ENCODE results near the gene ZNF497.
A peak's percentile ranks its signal among the peaks of the same experiment; 100 is the strongest.

DNA sequence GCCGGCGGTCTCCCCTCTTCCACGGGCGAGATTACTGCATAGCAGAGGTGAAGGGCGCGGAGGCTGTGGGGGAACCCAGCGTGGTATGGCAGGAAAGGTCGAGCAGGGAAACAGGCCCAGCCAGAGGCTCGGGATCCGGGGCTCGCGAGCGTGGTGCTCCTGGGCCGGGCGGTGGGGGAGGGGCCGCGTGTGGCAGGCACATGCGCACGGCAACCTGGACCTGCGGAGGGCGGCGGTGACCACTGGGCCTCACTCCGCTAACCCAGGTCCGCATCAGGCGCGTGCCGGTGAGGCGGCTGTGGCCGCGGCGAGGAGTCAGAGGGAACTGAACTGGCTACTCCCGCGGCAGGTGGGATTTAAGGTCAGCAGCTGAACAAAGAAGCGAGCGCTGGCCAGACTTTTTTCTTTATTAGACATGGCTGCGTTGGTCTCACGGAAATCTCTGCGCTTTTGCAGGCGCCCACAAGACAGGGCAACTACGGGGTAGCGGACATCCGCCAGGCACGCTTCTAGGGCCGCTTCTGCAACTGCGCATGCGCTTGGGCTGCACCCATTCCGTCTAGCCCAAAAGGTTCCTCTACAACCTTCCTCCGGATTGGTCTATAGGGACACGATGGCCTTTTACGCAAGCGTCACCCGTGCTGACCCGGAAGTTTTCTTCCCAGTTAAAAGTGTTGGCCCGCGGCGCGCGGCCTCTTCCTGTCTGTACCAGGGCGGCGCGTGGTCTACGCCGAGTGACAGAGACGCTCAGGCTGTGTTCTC lies 24.2 kb upstream of the ZNF497 start, which contains the start of gene RPS5:
- TF ChIP-seq EP300 (IDR thresholded peaks at IDR 0.05; ENCODE audit: borderline replicate concordance) (no peak), RAD21 (IDR thresholded peaks at IDR 0.05; ENCODE audit: low read depth) (no peak), TCF12 (IDR thresholded peaks at IDR 0.05; ENCODE audit: low read depth) (peak; percentile 75), CEBPB (IDR thresholded peaks at IDR 0.05) (no peak), CREB1 (IDR thresholded peaks at IDR 0.05; ENCODE audit: low read depth) (peak; percentile 86), FOXM1 (IDR thresholded peaks at IDR 0.05; ENCODE audit: borderline replicate concordance, low read depth) (no peak), EGR1 (IDR thresholded peaks at IDR 0.05) (no peak), NFIC (IDR thresholded peaks at IDR 0.05) (no peak), TEAD4 (IDR thresholded peaks at IDR 0.05) (no peak), ZBTB7A (IDR thresholded peaks at IDR 0.05; ENCODE audit: low read depth) (no peak; the same call in 1 of the 2 replicates)
- TF ChIP-seq, protein P1, sequence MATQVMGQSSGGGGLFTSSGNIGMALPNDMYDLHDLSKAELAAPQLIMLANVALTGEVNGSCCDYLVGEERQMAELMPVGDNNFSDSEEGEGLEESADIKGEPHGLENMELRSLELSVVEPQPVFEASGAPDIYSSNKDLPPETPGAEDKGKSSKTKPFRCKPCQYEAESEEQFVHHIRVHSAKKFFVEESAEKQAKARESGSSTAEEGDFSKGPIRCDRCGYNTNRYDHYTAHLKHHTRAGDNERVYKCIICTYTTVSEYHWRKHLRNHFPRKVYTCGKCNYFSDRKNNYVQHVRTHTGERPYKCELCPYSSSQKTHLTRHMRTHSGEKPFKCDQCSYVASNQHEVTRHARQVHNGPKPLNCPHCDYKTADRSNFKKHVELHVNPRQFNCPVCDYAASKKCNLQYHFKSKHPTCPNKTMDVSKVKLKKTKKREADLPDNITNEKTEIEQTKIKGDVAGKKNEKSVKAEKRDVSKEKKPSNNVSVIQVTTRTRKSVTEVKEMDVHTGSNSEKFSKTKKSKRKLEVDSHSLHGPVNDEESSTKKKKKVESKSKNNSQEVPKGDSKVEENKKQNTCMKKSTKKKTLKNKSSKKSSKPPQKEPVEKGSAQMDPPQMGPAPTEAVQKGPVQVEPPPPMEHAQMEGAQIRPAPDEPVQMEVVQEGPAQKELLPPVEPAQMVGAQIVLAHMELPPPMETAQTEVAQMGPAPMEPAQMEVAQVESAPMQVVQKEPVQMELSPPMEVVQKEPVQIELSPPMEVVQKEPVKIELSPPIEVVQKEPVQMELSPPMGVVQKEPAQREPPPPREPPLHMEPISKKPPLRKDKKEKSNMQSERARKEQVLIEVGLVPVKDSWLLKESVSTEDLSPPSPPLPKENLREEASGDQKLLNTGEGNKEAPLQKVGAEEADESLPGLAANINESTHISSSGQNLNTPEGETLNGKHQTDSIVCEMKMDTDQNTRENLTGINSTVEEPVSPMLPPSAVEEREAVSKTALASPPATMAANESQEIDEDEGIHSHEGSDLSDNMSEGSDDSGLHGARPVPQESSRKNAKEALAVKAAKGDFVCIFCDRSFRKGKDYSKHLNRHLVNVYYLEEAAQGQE (IDR thresholded peaks at IDR 0.05; ENCODE audit: low read depth) = no peak

All from Ishikawa (cell line).